Neutrophil (primary cell): Measurements from ENCODE around the gene AKAP1.

ENCODE experiments used
- H3K27ac ChIP-seq: fragments of 200-600 bp; sonication (generic); 2 replicates; pipeline ENCODE4 v1.5.1; 2016; ENCODE audit warnings: mild to moderate bottlenecking, moderate library complexity
- H3K27me3 ChIP-seq: fragments of 200-600 bp; sonication (generic); 2 replicates; pipeline ENCODE4 v1.6.0; 2016; ENCODE audit warnings: mild to moderate bottlenecking
- H3K36me3 ChIP-seq: fragments of 200-600 bp; sonication (generic); 2 replicates; pipeline ENCODE4 v1.5.1; 2017
- H3K4me1 ChIP-seq, 2 experiments: fragments of 200-600 bp in 1 of 2; sonication (generic) in 1 of 2; 1 replicate in 1 of 2; 2 replicates in 1 of 2; pipeline versions ENCODE4 v1.5.1 to v1.6.1; 2013 to 2016; ENCODE audit warnings: low read depth in 1 of 2, low read length in 1 of 2, mild to moderate bottlenecking in 1 of 2, moderate library complexity in 1 of 2; ENCODE audit not compliant: control insufficient read depth in 1 of 2, insufficient read depth in 1 of 2
- H3K4me3 ChIP-seq, 2 experiments: fragments of 200-600 bp in 1 of 2; sonication (generic) in 1 of 2; 1 replicate in 1 of 2; 2 replicates in 1 of 2; pipeline ENCODE4 v1.5.1; 2013 to 2016; ENCODE audit warnings: low read depth in 1 of 2, low read length in 1 of 2, mild to moderate bottlenecking in 1 of 2, moderate library complexity in 1 of 2
- H3K9me3 ChIP-seq: fragments of 200-600 bp; sonication (generic); 2 replicates; pipeline ENCODE4 v1.5.1; 2016
- CTCF ChIP-seq: fragments of 200-600 bp; sonication (generic); IDR thresholded peaks from 2 replicates; pipeline ENCODE4 v1.5.1; 2016; ENCODE audit warnings: antibody characterized with exemption

Gene AKAP1

GRCh38 chr17:57168695-57169094 is 83.6 kb downstream of the AKAP1 start:
- Histone ChIP-seq H3K9me3 (no peaks in the 10 kb centered on the region), H3K36me3 (no peaks in the 10 kb centered on the region), H3K4me3 (no peak overlapping the region), H3K27me3 (peaks cover 9% of the 10 kb centered on the region), H3K27ac (no peak overlapping the region), H3K4me1 (no peaks in the 10 kb centered on the region)
- TF ChIP-seq CTCF, result no peak

GRCh38 chr17:57170866-57171265 is 85.8 kb downstream of the AKAP1 start:
- peaks cover 14% of the 10 kb centered on the region for H3K27me3 ChIP-seq
- no peak overlapping the region for H3K27ac ChIP-seq
- TF ChIP-seq CTCF, result no peak
- no peaks in the 10 kb centered on the region for H3K9me3 ChIP-seq
- H3K4me3 ChIP-seq, result no peak overlapping the region
- H3K36me3 ChIP-seq, result no peaks in the 10 kb centered on the region
- no peaks in the 10 kb centered on the region for H3K4me1 ChIP-seq
